Smooth muscle cell (in vitro differentiated cells): ENCODE data around the gene MMP3. TPM values are rescaled to one million over a fixed set of nuclear protein-coding genes. Genes with fewer than 3 reads are reported as not detected.
A peak's percentile ranks its signal among the peaks of the same experiment; 100 is the strongest.

ENCODE experiments used
- DNase-seq: peaks from one replicate; lab custom pipeline; 2025; ENCODE audit not compliant: unreplicated experiment; lab: John Stamatoyannopoulos, UW
- H2AFZ ChIP-seq: fragments of 200-600 bp; sonication (generic); 2 replicates; pipeline ENCODE4 v1.6.0; 2016; ENCODE audit warnings: antibody characterized with exemption, low read depth, mild to moderate bottlenecking
- H3F3A ChIP-seq: fragments of 200-600 bp; sonication (generic); 2 replicates; pipeline ENCODE4 v1.6.0; 2017; ENCODE audit warnings: antibody characterized with exemption, low read depth
- H3K27ac ChIP-seq: fragments of 200-600 bp; sonication (generic); 2 replicates; pipeline ENCODE4 v1.5.1; 2016; ENCODE audit warnings: low read depth, mild to moderate bottlenecking
- H3K27me3 ChIP-seq: fragments of 200-600 bp; sonication (generic); 2 replicates; pipeline ENCODE4 v1.6.1; 2016; ENCODE audit warnings: low read depth, mild to moderate bottlenecking
- H3K36me3 ChIP-seq: fragments of 200-600 bp; sonication (generic); 2 replicates; pipeline ENCODE4 v1.5.1; 2016; ENCODE audit warnings: low read depth
- H3K4me1 ChIP-seq: fragments of 200-600 bp; sonication (generic); 2 replicates; pipeline ENCODE4 v1.5.1; 2016; ENCODE audit warnings: low read depth
- H3K4me2 ChIP-seq: fragments of 200-600 bp; sonication (generic); 2 replicates; pipeline ENCODE4 v1.6.0; 2016; ENCODE audit warnings: mild to moderate bottlenecking
- H3K4me3 ChIP-seq: fragments of 200-600 bp; sonication (generic); 2 replicates; pipeline ENCODE4 v1.5.1; 2016; ENCODE audit warnings: mild to moderate bottlenecking
- H3K79me2 ChIP-seq: fragments of 200-600 bp; sonication (generic); 2 replicates; pipeline ENCODE4 v1.6.0; 2016; ENCODE audit warnings: low read depth, mild to moderate bottlenecking
- H3K9ac ChIP-seq: fragments of 200-600 bp; sonication (generic); 2 replicates; pipeline ENCODE4 v1.6.0; 2016; ENCODE audit warnings: low read depth
- H3K9me3 ChIP-seq: fragments of 200-600 bp; sonication (generic); replicated peaks from 2 replicates; pipeline ENCODE4 v1.5.1; 2016; ENCODE audit warnings: low read depth
- H4K20me1 ChIP-seq: fragments of 200-600 bp; sonication (generic); 2 replicates; pipeline ENCODE4 v1.6.0; 2016; ENCODE audit warnings: low read depth
- CTCF ChIP-seq: fragments of 200-600 bp; sonication (generic); IDR thresholded peaks from 2 replicates; pipeline ENCODE4 v1.5.1; 2017; ENCODE audit warnings: borderline replicate concordance, mild to moderate bottlenecking, antibody characterized with exemption; ENCODE audit not compliant: insufficient read depth, poor library complexity, severe bottlenecking
- WGBS: methylation state at CpG from one replicate; pipeline ENCODE4 v1.1.7; 2016; ENCODE audit warnings: low lambda C conversion rate; 5-methylcytosine and 5-hydroxymethylcytosine counted together
- polyA plus RNA-seq: library from polyadenylated mRNA; unstranded; fragments of >200 nt; fragmentation: Nextera tagmentation; extraction: Ambion mirVana; gene quantifications from 2 replicates; pipeline ENCODE4 v1.2.1, GENCODE V29; 2016
- total RNA-seq: library from RNA; depleted of rRNA; stranded (reverse); fragments of >200 nt; gene quantifications from 2 replicates; pipeline ENCODE4 v1.2.3, GENCODE V29; 2014

The MMP3 gene
- total and polyA plus RNA-seq, 2 experiments from 2014 or later, result 2.0 to 4.3 TPM

- Histone ChIP-seq H3K36me3 (no peaks in the 10 kb centered on the region), H3K4me3 (no peak overlapping the region), H3K27ac (no peak overlapping the region), H3K9me3 (no peaks in the 10 kb centered on the region), H2AFZ (no peak overlapping the region), H3K79me2 (no peaks in the 10 kb centered on the region), H3K4me1 (no peaks in the 10 kb centered on the region), H3K27me3 (no peaks in the 10 kb centered on the region), H3F3A (no peaks in the 10 kb centered on the region), H3K9ac (no peak overlapping the region), H3K4me2 (no peak overlapping the region), H4K20me1 (no peaks in the 10 kb centered on the region)
- TF ChIP-seq CTCF, result no peak
- WGBS, result 32% methylated on average over 2 of the region's 2 CpGs
- no peak for DNase-seq
These were observed 33.4 kb downstream of the MMP3 start for GRCh38 chr11:102809971-102810370.

GRCh38 chr11:102807921-102808320, 35.5 kb downstream of the MMP3 start:
- peak; percentile 18 for TF ChIP-seq CTCF
- no peaks in the 10 kb centered on the region for H3K4me1 ChIP-seq
- H2AFZ ChIP-seq, result no peak overlapping the region
- WGBS, result 49% methylated on average over 19 of the region's 19 CpGs
- no peak overlapping the region for H3K27ac ChIP-seq
- no peaks in the 10 kb centered on the region for H3K79me2 ChIP-seq
- no peaks in the 10 kb centered on the region for H3K9me3 ChIP-seq
- no peak overlapping the region for H3K4me2 ChIP-seq
- no peak overlapping the region for H3K4me3 ChIP-seq
- no peak overlapping the region for H3K9ac ChIP-seq
- H3F3A ChIP-seq, result no peaks in the 10 kb centered on the region
- no peaks in the 10 kb centered on the region for H3K27me3 ChIP-seq
- H4K20me1 ChIP-seq, result no peaks in the 10 kb centered on the region
- H3K36me3 ChIP-seq, result no peaks in the 10 kb centered on the region
- DNase-seq, result no peak

GRCh38 chr11:102806296-102806695, 37.1 kb downstream of the MMP3 start:
- no peak for TF ChIP-seq CTCF
- 41% methylated on average over 3 of the region's 3 CpGs for WGBS

GRCh38 chr11:102802341-102802740, 41.1 kb downstream of the MMP3 start:
- H3K36me3 ChIP-seq, result no peaks in the 10 kb centered on the region
- 48% methylated on average over 2 of the region's 2 CpGs for WGBS
- no peaks in the 10 kb centered on the region for H3F3A ChIP-seq
- H3K9me3 ChIP-seq, result no peaks in the 10 kb centered on the region
- H3K4me3 ChIP-seq, result no peak overlapping the region
- H3K79me2 ChIP-seq, result no peaks in the 10 kb centered on the region
- no peak for TF ChIP-seq CTCF
- H3K27ac ChIP-seq, result no peak overlapping the region
- no peaks in the 10 kb centered on the region for H3K27me3 ChIP-seq
- no peaks in the 10 kb centered on the region for H4K20me1 ChIP-seq
- no peak overlapping the region for H2AFZ ChIP-seq
- H3K4me2 ChIP-seq, result no peak overlapping the region
- DNase-seq, result no peak
- H3K4me1 ChIP-seq, result no peaks in the 10 kb centered on the region
- no peak overlapping the region for H3K9ac ChIP-seq

More at GRCh38 chr11:102806296-102806695, 37.1 kb downstream of the MMP3 start:
- H3K4me2 ChIP-seq, result no peak overlapping the region
- H3K27me3 ChIP-seq, result no peaks in the 10 kb centered on the region
- H4K20me1 ChIP-seq, result no peaks in the 10 kb centered on the region
- H3K9ac ChIP-seq, result no peak overlapping the region
- no peaks in the 10 kb centered on the region for H3F3A ChIP-seq
- no peaks in the 10 kb centered on the region for H3K9me3 ChIP-seq
- H3K79me2 ChIP-seq, result no peaks in the 10 kb centered on the region
- no peak for DNase-seq
- H3K4me3 ChIP-seq, result no peak overlapping the region
- no peak overlapping the region for H2AFZ ChIP-seq
- no peaks in the 10 kb centered on the region for H3K4me1 ChIP-seq
- H3K36me3 ChIP-seq, result no peaks in the 10 kb centered on the region
- no peak overlapping the region for H3K27ac ChIP-seq
